ENCODE data around the gene HOOK1.

DNA sequence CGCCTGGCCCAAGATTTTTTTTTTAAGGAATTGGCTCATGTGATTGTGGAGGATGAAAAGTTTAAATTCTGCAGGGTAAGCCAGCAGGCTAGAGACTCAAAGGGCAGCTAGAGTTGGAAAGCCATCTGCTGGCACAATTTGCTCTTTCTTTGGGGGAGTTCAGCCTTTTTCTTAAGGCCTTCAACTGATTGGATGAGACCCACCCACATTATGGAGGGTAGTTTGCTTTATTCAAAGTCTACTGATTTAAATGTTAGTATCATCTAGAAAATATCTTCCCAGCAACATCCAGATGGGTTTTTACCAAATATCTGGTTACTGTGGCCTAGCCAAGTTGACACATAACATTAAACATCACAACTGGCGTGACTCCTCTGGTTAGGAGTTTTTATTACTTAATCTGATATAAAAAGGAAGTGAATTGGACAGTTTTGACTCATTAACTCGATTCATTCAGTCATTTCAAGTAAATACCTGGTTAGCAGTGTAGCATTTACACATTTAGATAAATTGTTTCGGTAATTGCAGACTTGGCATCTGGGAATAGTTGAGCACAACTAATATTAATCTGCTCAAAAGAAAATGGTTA is 12.4 kb downstream of the HOOK1 start:
- no peak for TF ChIP-seq EZH2phosphoT487 (IDR thresholded peaks at IDR 0.05)
- TF ChIP-seq, protein P1, sequence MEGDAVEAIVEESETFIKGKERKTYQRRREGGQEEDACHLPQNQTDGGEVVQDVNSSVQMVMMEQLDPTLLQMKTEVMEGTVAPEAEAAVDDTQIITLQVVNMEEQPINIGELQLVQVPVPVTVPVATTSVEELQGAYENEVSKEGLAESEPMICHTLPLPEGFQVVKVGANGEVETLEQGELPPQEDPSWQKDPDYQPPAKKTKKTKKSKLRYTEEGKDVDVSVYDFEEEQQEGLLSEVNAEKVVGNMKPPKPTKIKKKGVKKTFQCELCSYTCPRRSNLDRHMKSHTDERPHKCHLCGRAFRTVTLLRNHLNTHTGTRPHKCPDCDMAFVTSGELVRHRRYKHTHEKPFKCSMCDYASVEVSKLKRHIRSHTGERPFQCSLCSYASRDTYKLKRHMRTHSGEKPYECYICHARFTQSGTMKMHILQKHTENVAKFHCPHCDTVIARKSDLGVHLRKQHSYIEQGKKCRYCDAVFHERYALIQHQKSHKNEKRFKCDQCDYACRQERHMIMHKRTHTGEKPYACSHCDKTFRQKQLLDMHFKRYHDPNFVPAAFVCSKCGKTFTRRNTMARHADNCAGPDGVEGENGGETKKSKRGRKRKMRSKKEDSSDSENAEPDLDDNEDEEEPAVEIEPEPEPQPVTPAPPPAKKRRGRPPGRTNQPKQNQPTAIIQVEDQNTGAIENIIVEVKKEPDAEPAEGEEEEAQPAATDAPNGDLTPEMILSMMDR (IDR thresholded peaks at IDR 0.05): no peak
